ENCODE results near the gene FAM13B.

The FAM13B gene

GRCh38 chr5:137896560-137896959 lies 136.3 kb downstream of the FAM13B start:
- DNase-seq, result no peak
- Mint-ChIP-seq H3K36me3 (ENCODE audit: low read depth) (no peaks in the 10 kb centered on the region), H3K27ac (no peak overlapping the region)

GRCh38 chr5:137894586-137894985 lies 138.3 kb downstream of the FAM13B start:
- no peak overlapping the region for H3K27ac Mint-ChIP-seq
- no peaks in the 10 kb centered on the region for H3K9me3 Mint-ChIP-seq
- no peak for TF ChIP-seq CTCF (IDR thresholded peaks at IDR 0.05)

More at GRCh38 chr5:137896560-137896959, 136.3 kb downstream of the FAM13B start:
- H3K9me3 Mint-ChIP-seq, result no peaks in the 10 kb centered on the region
- peaks cover 5% of the 10 kb centered on the region for H3K4me1 Mint-ChIP-seq
- H3K4me3 Mint-ChIP-seq, result no peak overlapping the region
- peaks cover 12% of the 10 kb centered on the region for H3K27me3 Mint-ChIP-seq (ENCODE audit: low read depth, poor library complexity)
- TF ChIP-seq CTCF (IDR thresholded peaks at IDR 0.05), result no peak

GRCh38 chr5:137891849-137892248 lies 141.0 kb downstream of the FAM13B start:
- Mint-ChIP-seq H3K4me1 (peaks cover 18% of the 10 kb centered on the region), H3K27ac (no peak overlapping the region), H3K4me3 (no peak overlapping the region), H3K9me3 (no peaks in the 10 kb centered on the region), H3K36me3 (ENCODE audit: low read depth) (no peaks in the 10 kb centered on the region), H3K27me3 (ENCODE audit: low read depth, poor library complexity) (peaks cover 12% of the 10 kb centered on the region)
- no peak for DNase-seq
- TF ChIP-seq CTCF (IDR thresholded peaks at IDR 0.05), result peak; percentile 28

More at GRCh38 chr5:137894586-137894985, 138.3 kb downstream of the FAM13B start:
- no peak overlapping the region for H3K4me3 Mint-ChIP-seq
- peaks cover 10% of the 10 kb centered on the region for H3K4me1 Mint-ChIP-seq
- peaks cover 12% of the 10 kb centered on the region for H3K27me3 Mint-ChIP-seq (ENCODE audit: low read depth, poor library complexity)
- DNase-seq, result no peak
- no peaks in the 10 kb centered on the region for H3K36me3 Mint-ChIP-seq (ENCODE audit: low read depth)

GRCh38 chr5:137890845-137891244 lies 142.0 kb downstream of the FAM13B start:
- no peaks in the 10 kb centered on the region for H3K36me3 Mint-ChIP-seq (ENCODE audit: low read depth)
- H3K27ac Mint-ChIP-seq, result no peak overlapping the region
- H3K9me3 Mint-ChIP-seq, result no peaks in the 10 kb centered on the region

GRCh38 chr5:137888863-137889759 lies 143.8 kb downstream of the FAM13B start, which contains the start of gene PKD2L2:
PKD2L2 (plus strand) TSS chr5:137889457; CDS start chr5:137889492, 35 bp downstream.
- Mint-ChIP-seq H3K27me3 (ENCODE audit: low read depth, poor library complexity) (no peaks in the 10 kb centered on the region), H3K4me1 (peaks cover 18% of the 10 kb centered on the region), H3K9me3 (no peaks in the 10 kb centered on the region), H3K27ac (no peak within 1 kb of the TSS), H3K36me3 (ENCODE audit: low read depth) (no peaks in the 10 kb centered on the region), H3K4me3 (no peak within 1 kb of the TSS)
- TF ChIP-seq CTCF (IDR thresholded peaks at IDR 0.05), result no peak
- no peak for DNase-seq

More at GRCh38 chr5:137890845-137891244, 142.0 kb downstream of the FAM13B start:
- Mint-ChIP-seq H3K27me3 (ENCODE audit: low read depth, poor library complexity) (peaks cover 7% of the 10 kb centered on the region), H3K4me1 (peaks cover 18% of the 10 kb centered on the region), H3K4me3 (no peak overlapping the region)
- DNase-seq, result no peak
- no peak for TF ChIP-seq CTCF (IDR thresholded peaks at IDR 0.05)

Measured in nephron progenitor cell (in vitro differentiated cells).